Mesothelial cell of epicardium (in vitro differentiated cells): ENCODE measurements around the gene PPP4R4. TPM values are rescaled to one million over a fixed set of nuclear protein-coding genes. Genes with fewer than 3 reads are reported as not detected.
"Not testable (repeated sequence)": the region's sequence is repeated elsewhere in the genome, so short reads cannot be mapped to it uniquely, and the experiment has no call there.

ENCODE experiments used
- DNase-seq, 2 experiments: peaks; one replicate each; pipeline ENCODE4 v3.0.0; 2021; ENCODE audit warnings: low spot score in 2 of 2; ENCODE audit not compliant: unreplicated experiment in 2 of 2
- H3K27ac Mint-ChIP-seq: 2 replicates; pipeline ENCODE4 v1.8.0; 2021; ENCODE audit warnings: mixed read lengths
- H3K27me3 Mint-ChIP-seq: 2 replicates; pipeline ENCODE4 v1.8.0; 2021; ENCODE audit warnings: low read depth, mixed read lengths
- H3K36me3 Mint-ChIP-seq: 2 replicates; pipeline ENCODE4 v1.8.0; 2021; ENCODE audit warnings: mixed read lengths
- H3K4me1 Mint-ChIP-seq: 2 replicates; pipeline ENCODE4 v1.8.0; 2021; ENCODE audit warnings: mixed read lengths
- H3K4me3 Mint-ChIP-seq: 2 replicates; pipeline ENCODE4 v1.8.0; 2021; ENCODE audit warnings: mild to moderate bottlenecking, moderate library complexity, mixed read lengths
- H3K9me3 Mint-ChIP-seq: 2 replicates; pipeline ENCODE4 v1.8.0; 2021; ENCODE audit warnings: mixed read lengths
- total RNA-seq: library from RNA; stranded (reverse); gene quantifications from 3 replicates; pipeline ENCODE4 v1.2.1, GENCODE V29; 2021
- TF ChIP-seq, protein P1 (sequence below): fragments of 200-600 bp; sonication (generic); IDR thresholded peaks from one replicate; pipeline ENCODE4 v1.5.0; 2021; ENCODE audit warnings: antibody characterized with exemption; ENCODE audit not compliant: unreplicated experiment

The PPP4R4 gene
- total RNA-seq, 1 donor from 2014 or later, result 0.54 TPM

- Mint-ChIP-seq H3K36me3 (no peaks in the 10 kb centered on the region), H3K4me3 (no peak overlapping the region), H3K9me3 (peaks cover 3% of the 10 kb centered on the region), H3K4me1 (no peaks in the 10 kb centered on the region), H3K27ac (no peak overlapping the region), H3K27me3 (no peaks in the 10 kb centered on the region)
- no peak for DNase-seq
- TF ChIP-seq, protein P1, sequence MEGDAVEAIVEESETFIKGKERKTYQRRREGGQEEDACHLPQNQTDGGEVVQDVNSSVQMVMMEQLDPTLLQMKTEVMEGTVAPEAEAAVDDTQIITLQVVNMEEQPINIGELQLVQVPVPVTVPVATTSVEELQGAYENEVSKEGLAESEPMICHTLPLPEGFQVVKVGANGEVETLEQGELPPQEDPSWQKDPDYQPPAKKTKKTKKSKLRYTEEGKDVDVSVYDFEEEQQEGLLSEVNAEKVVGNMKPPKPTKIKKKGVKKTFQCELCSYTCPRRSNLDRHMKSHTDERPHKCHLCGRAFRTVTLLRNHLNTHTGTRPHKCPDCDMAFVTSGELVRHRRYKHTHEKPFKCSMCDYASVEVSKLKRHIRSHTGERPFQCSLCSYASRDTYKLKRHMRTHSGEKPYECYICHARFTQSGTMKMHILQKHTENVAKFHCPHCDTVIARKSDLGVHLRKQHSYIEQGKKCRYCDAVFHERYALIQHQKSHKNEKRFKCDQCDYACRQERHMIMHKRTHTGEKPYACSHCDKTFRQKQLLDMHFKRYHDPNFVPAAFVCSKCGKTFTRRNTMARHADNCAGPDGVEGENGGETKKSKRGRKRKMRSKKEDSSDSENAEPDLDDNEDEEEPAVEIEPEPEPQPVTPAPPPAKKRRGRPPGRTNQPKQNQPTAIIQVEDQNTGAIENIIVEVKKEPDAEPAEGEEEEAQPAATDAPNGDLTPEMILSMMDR, result no peak
Measured at GRCh38 chr14:94295360-94296180, 121.4 kb downstream of the PPP4R4 start.

- H3K27ac Mint-ChIP-seq, H3K4me1 Mint-ChIP-seq, H3K9me3 Mint-ChIP-seq, H3K27me3 Mint-ChIP-seq, H3K36me3 Mint-ChIP-seq, H3K4me3 Mint-ChIP-seq, DNase-seq: not testable (repeated sequence)
Measured at GRCh38 chr14:94296181-94296545, 122.0 kb downstream of the PPP4R4 start.

GRCh38 chr14:94298130-94298529 lies 124.0 kb downstream of the PPP4R4 start:
- no peak overlapping the region for H3K27ac Mint-ChIP-seq
- H3K4me3 Mint-ChIP-seq, result no peak overlapping the region
- DNase-seq, result no peak
- H3K4me1 Mint-ChIP-seq, result no peaks in the 10 kb centered on the region
- no peaks in the 10 kb centered on the region for H3K27me3 Mint-ChIP-seq
- no peaks in the 10 kb centered on the region for H3K36me3 Mint-ChIP-seq
- peaks cover 3% of the 10 kb centered on the region for H3K9me3 Mint-ChIP-seq
- TF ChIP-seq, protein P1, result no peak

DNA sequence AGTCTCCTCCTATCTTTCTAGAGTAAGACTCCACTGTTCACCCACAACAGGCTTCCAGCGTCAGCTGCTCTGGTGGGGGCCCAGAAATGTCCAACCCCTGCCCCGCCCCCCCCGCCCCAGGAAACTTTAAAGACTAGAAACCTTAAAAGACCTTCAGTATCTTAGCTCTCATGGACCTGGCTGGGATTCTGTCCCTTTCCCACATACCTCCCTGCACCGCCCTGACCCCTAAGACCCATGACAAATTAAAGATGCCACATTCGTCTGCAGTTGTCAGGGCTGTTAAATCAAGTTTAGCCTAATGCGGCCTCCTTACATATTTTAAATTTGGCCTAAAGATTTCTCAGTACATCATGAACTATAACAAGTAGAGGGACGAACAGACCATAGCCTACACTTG lies 129.0 kb downstream of the PPP4R4 start:
- no peak overlapping the region for H3K4me3 Mint-ChIP-seq
- TF ChIP-seq, protein P1, result no peak
- H3K27ac Mint-ChIP-seq, result no peak overlapping the region
- DNase-seq, result no peak
- H3K4me1 Mint-ChIP-seq, result no peaks in the 10 kb centered on the region
- H3K36me3 Mint-ChIP-seq, result no peaks in the 10 kb centered on the region
- H3K27me3 Mint-ChIP-seq, result peaks cover 3% of the 10 kb centered on the region
- H3K9me3 Mint-ChIP-seq, result peaks cover 14% of the 10 kb centered on the region

DNA sequence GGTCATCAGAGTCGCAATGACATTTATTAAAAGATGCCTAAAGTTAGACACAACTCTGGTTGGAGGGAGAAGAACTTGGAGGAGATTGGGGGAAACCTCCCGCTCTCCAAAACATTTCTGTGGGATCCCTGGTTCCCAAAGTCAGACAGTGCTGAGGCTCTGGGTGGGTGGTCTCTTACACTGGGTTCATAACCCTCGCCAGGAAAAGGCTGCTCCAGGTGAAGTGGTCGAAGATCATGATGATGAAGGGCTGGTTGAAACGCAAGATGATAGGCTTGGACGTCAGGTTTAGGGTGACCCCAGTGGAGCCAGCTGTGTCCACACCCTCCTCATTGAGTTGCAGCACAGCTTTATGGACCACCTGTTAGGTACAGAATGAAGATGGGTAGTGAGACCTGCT lies 130.1 kb downstream of the PPP4R4 start:
- TF ChIP-seq, protein P1, result no peak
- H3K4me1 Mint-ChIP-seq, result no peaks in the 10 kb centered on the region
- H3K9me3 Mint-ChIP-seq, result peaks cover 25% of the 10 kb centered on the region
- no peak overlapping the region for H3K27ac Mint-ChIP-seq
- no peak overlapping the region for H3K4me3 Mint-ChIP-seq
- H3K36me3 Mint-ChIP-seq, result no peaks in the 10 kb centered on the region
- peaks cover 9% of the 10 kb centered on the region for H3K27me3 Mint-ChIP-seq
- no peak for DNase-seq

DNA sequence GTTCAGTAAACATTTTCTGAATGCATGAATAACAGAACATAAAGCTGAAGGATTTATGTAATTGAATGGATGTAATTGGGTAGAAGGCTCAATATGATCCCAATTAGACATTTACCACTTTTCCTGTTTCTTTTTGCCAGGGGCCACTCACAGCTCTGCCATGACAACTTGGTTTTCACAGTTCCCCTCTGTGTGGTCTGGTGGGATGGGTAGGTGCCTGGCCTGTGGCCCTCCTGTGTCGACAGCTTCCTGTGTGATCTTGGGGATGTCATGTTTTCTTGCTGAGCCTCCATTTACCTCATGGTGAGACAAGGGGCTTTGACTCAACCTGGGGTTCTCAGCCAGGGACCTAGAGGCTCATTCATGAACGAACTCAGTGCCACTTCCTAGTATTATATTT lies 131.5 kb downstream of the PPP4R4 start:
- Mint-ChIP-seq H3K9me3 (peaks cover 23% of the 10 kb centered on the region), H3K4me1 (no peaks in the 10 kb centered on the region), H3K4me3 (no peak overlapping the region), H3K27me3 (peaks cover 9% of the 10 kb centered on the region), H3K36me3 (no peaks in the 10 kb centered on the region), H3K27ac (no peak overlapping the region)
- DNase-seq, result no peak
- TF ChIP-seq, protein P1, result no peak
